HL-60 (cell line): Measurements from ENCODE around the gene NKAPD1.
"Not testable (repeated sequence)": the region's sequence is repeated elsewhere in the genome, so short reads cannot be mapped to it uniquely, and the experiment has no call there.

Experiments
- GABPA ChIP-seq: IDR thresholded peaks from 2 replicates; pipeline ENCODE4 v1.6.1; 2012; ENCODE audit warnings: low read depth
- POLR2AphosphoS5 ChIP-seq: IDR thresholded peaks from 2 replicates; pipeline ENCODE4 v1.6.1; 2012; ENCODE audit warnings: low read depth
- REST ChIP-seq: IDR thresholded peaks from 2 replicates; pipeline ENCODE4 v1.6.1; 2012; ENCODE audit warnings: low read depth; ENCODE audit not compliant: insufficient replicate concordance
- TF ChIP-seq, protein P1 (sequence below): IDR thresholded peaks from one replicate; pipeline ENCODE4 v1.5.1; 2011; ENCODE audit warnings: low read length, control low read depth, inconsistent platforms; ENCODE audit not compliant: insufficient read depth

GRCh38 chr11:112046647-112047046 lies 27.5 kb upstream of the NKAPD1 start:
- TF ChIP-seq, protein P1, sequence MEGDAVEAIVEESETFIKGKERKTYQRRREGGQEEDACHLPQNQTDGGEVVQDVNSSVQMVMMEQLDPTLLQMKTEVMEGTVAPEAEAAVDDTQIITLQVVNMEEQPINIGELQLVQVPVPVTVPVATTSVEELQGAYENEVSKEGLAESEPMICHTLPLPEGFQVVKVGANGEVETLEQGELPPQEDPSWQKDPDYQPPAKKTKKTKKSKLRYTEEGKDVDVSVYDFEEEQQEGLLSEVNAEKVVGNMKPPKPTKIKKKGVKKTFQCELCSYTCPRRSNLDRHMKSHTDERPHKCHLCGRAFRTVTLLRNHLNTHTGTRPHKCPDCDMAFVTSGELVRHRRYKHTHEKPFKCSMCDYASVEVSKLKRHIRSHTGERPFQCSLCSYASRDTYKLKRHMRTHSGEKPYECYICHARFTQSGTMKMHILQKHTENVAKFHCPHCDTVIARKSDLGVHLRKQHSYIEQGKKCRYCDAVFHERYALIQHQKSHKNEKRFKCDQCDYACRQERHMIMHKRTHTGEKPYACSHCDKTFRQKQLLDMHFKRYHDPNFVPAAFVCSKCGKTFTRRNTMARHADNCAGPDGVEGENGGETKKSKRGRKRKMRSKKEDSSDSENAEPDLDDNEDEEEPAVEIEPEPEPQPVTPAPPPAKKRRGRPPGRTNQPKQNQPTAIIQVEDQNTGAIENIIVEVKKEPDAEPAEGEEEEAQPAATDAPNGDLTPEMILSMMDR, result not testable (repeated sequence)
- not testable (repeated sequence) for TF ChIP-seq REST, GABPA, POLR2AphosphoS5
